Measurements from ENCODE around the gene DNAH5. TPM values are rescaled to one million over a fixed set of nuclear protein-coding genes. Genes with fewer than 3 reads are reported as not detected.
A peak's percentile ranks its signal among the peaks of the same experiment; 100 is the strongest.
"Not testable (repeated sequence)": the region's sequence is repeated elsewhere in the genome, so short reads cannot be mapped to it uniquely, and the experiment has no call there.

The DNAH5 gene
- total and polyA plus RNA-seq, 12 donors = 0.06 to 1.4 (median 0.26) TPM

- intact Hi-C loops (cut with DNase I) = no loop called here
- H3K9me3 ChIP-seq (replicated peaks in 1 of 3) = no peaks in the 10 kb centered on the region
- H3K4me1 ChIP-seq (replicated peaks in 1 of 2) = no peaks in the 10 kb centered on the region
- no peak overlapping the region for H3K4me3 ChIP-seq
- H3K27me3 ChIP-seq = no peaks in the 10 kb centered on the region
- no peak for DNase-seq
- TF ChIP-seq POLR2A (IDR thresholded peaks at IDR 0.05) = no peak
- no peak for TF ChIP-seq CTCF (IDR thresholded peaks at IDR 0.05)
- H3K27ac ChIP-seq = no peak overlapping the region
- H3K36me3 ChIP-seq (replicated peaks in 1 of 2) = no peaks in the 10 kb centered on the region
- 69 to 78% (median 76%) methylated on average over 5 of the region's 5 CpGs for WGBS, 4 donors
Observed at GRCh38 chr5:13804336-13804735, 140.2 kb downstream of the DNAH5 start.

- H3K27ac ChIP-seq; H3K4me1 ChIP-seq (replicated peaks in 1 of 2); H3K27me3 ChIP-seq; H3K36me3 ChIP-seq (replicated peaks in 1 of 2); intact Hi-C loops (cut with DNase I); H3K4me3 ChIP-seq; DNase-seq; H3K9me3 ChIP-seq (replicated peaks in 1 of 3): not testable (repeated sequence)
- WGBS, 4 donors = 82 to 100% (median 95%) methylated on average over 2 of the region's 2 CpGs
Observed at GRCh38 chr5:13798569-13798968, 145.9 kb downstream of the DNAH5 start.

GRCh38 chr5:13785781-13786415, 158.6 kb downstream of the DNAH5 start:
- Histone ChIP-seq H3K27ac (no peak overlapping the region), H3K9me3 (replicated peaks in 1 of 3) (no peaks in the 10 kb centered on the region), H3K36me3 (replicated peaks in 1 of 2) (no peaks in the 10 kb centered on the region), H3K4me1 (replicated peaks in 1 of 2) (no peaks in the 10 kb centered on the region), H3K4me3 (no peak overlapping the region), H3K27me3 (no peaks in the 10 kb centered on the region)
- WGBS, 4 donors = 76 to 80% (median 78%) methylated on average over 6 of the region's 6 CpGs
- intact Hi-C loops (cut with DNase I) = no loop called here
- no peak for DNase-seq
- TF ChIP-seq CTCF (IDR thresholded peaks at IDR 0.05) = no peak
- TF ChIP-seq POLR2A (IDR thresholded peaks at IDR 0.05) = no peak

- intact Hi-C loops (cut with DNase I) = no loop called here
- 34 to 54% (median 47%) methylated on average over 10 of the region's 10 CpGs for WGBS, 4 donors
Observed at GRCh38 chr5:13783726-13784125, 160.8 kb downstream of the DNAH5 start.

More at GRCh38 chr5:13783726-13784125, 160.8 kb downstream of the DNAH5 start:
- Histone ChIP-seq H3K4me1 (replicated peaks in 1 of 2) (no peaks in the 10 kb centered on the region), H3K36me3 (replicated peaks in 1 of 2) (no peaks in the 10 kb centered on the region), H3K27ac (no peak overlapping the region), H3K4me3 (no peak overlapping the region), H3K27me3 (no peaks in the 10 kb centered on the region), H3K9me3 (replicated peaks in 1 of 3) (no peaks in the 10 kb centered on the region)
- TF ChIP-seq POLR2A (IDR thresholded peaks at IDR 0.05) (no peak), CTCF (IDR thresholded peaks at IDR 0.05) (no peak)
- DNase-seq = peak in 1 of 7 donors; percentile 15

Measured in adrenal gland (tissue), 12 donors.